ENCODE results near the gene WNT4. TPM values are rescaled to one million over a fixed set of nuclear protein-coding genes. Genes with fewer than 3 reads are reported as not detected.

WNT4 gene
- total RNA-seq, 4 donors from 2014 or later: 0.42 to 1.1 TPM; not detected in 2

- H3K4me1 ChIP-seq: no peaks in the 10 kb centered on the region
- no peak for TF ChIP-seq CTCF (IDR thresholded peaks at IDR 0.05 in 4 of 5, conservative IDR thresholded peaks at IDR 0.05 in 1 of 5)
- TF ChIP-seq POLR2A (IDR thresholded peaks at IDR 0.05): no peak
- no peaks in the 10 kb centered on the region for H3K27me3 ChIP-seq
- DNase-seq (no peak), ATAC-seq (no peak)
- H3K27ac ChIP-seq: no peak overlapping the region
- H3K4me3 ChIP-seq: no peak overlapping the region
- no peaks in the 10 kb centered on the region for H3K9me3 ChIP-seq
- no peaks in the 10 kb centered on the region for H3K36me3 ChIP-seq
- intact Hi-C loops (cut with DNase I; ENCODE audit: low total_unique reads): no loop called here
- in situ Hi-C loops (cut with MboI; ENCODE audit: low sequenced_read_pairs in 4 of 4): no loop called here
Measured at GRCh38 chr1:22174446-22175220, 31.7 kb upstream of the WNT4 start.

- in situ Hi-C loops (cut with MboI; ENCODE audit: low sequenced_read_pairs in 4 of 4): no loop called here
Measured at GRCh38 chr1:22171951-22172715, 29.2 kb upstream of the WNT4 start.

DNA sequence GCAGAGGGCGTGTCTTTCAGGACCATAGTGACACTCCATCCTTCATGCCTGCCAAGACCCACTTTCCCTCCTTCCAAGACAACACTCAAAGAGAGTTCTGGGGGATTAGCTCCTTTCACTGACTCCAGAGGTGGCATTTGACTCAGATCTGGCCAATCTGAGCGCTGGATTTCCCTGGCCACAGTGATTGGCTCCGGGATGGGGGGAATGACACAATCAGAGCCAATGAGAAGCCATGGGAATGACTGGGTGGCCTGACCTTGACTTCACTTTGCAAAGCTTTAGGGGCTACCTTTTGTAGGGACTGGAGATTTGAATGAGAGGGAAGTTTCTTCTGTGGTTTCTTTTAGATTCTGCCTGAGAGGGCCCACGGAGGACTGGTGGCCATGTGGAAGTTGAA lies 26.9 kb upstream of the WNT4 start:
- in situ Hi-C loops (cut with MboI; ENCODE audit: low sequenced_read_pairs in 4 of 4): no loop called here
- H3K9me3 ChIP-seq: no peaks in the 10 kb centered on the region

More at GRCh38 chr1:22171951-22172715, 29.2 kb upstream of the WNT4 start:
- Histone ChIP-seq H3K27me3 (no peaks in the 10 kb centered on the region), H3K9me3 (no peaks in the 10 kb centered on the region), H3K4me3 (no peak overlapping the region), H3K4me1 (no peaks in the 10 kb centered on the region), H3K27ac (no peak overlapping the region), H3K36me3 (no peaks in the 10 kb centered on the region)
- DNase-seq: no peak
- intact Hi-C loops (cut with DNase I; ENCODE audit: low total_unique reads): no loop called here
- TF ChIP-seq CTCF (IDR thresholded peaks at IDR 0.05 in 4 of 5, conservative IDR thresholded peaks at IDR 0.05 in 1 of 5): no peak
- no peak for TF ChIP-seq POLR2A (IDR thresholded peaks at IDR 0.05)
- ATAC-seq: no peak

DNA sequence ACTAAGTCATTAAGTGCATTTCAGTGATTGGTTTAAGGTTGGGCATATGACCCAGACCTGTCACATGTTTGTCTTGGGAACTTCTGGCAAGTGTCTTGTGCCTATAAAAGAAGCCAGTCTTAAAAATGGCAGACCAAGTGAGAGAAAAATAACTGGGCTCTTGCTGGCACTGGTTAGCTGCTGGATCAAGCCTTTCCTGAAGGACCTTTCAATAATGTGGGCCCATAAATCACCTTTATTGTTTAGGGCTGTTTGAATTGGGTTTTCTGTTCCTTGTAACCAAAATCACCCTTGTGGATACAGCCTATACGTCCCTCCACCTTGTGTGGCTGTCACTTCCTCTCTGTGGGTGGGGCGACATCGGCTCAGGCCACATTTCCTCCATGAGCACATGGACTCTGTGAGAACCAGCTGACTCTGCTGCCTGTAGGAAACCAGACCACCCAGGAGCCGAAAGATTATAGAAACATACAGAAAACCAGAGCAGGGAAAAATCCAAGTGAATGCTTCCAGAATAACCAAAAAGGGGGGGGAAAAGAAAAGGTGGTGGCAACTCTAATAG lies 25.6 kb upstream of the WNT4 start:
- no peak for TF ChIP-seq POLR2A (IDR thresholded peaks at IDR 0.05)
- TF ChIP-seq CTCF (IDR thresholded peaks at IDR 0.05 in 4 of 5, conservative IDR thresholded peaks at IDR 0.05 in 1 of 5): no peak
- DNase-seq (no peak), ATAC-seq (no peak)
- H3K4me1 ChIP-seq: no peaks in the 10 kb centered on the region
- H3K27me3 ChIP-seq: no peaks in the 10 kb centered on the region
- in situ Hi-C loops (cut with MboI; ENCODE audit: low sequenced_read_pairs in 4 of 4) (no loop called here), intact Hi-C loops (cut with DNase I; ENCODE audit: low total_unique reads) (no loop called here)
- no peak overlapping the region for H3K27ac ChIP-seq
- H3K36me3 ChIP-seq: no peaks in the 10 kb centered on the region
- H3K9me3 ChIP-seq: no peaks in the 10 kb centered on the region
- H3K4me3 ChIP-seq: no peak overlapping the region

More for the DNA sequence above, 26.9 kb upstream of the WNT4 start:
- Histone ChIP-seq H3K4me1 (no peaks in the 10 kb centered on the region), H3K27me3 (no peaks in the 10 kb centered on the region), H3K27ac (no peak overlapping the region), H3K36me3 (no peaks in the 10 kb centered on the region), H3K4me3 (no peak overlapping the region)
- TF ChIP-seq POLR2A (IDR thresholded peaks at IDR 0.05) (no peak), CTCF (IDR thresholded peaks at IDR 0.05 in 4 of 5, conservative IDR thresholded peaks at IDR 0.05 in 1 of 5) (no peak)
- DNase-seq (no peak), ATAC-seq (no peak)
- intact Hi-C loops (cut with DNase I; ENCODE audit: low total_unique reads): no loop called here

Measured in gastrocnemius medialis (tissue), 4 donors.